GM19452 (cell line): Measurements from ENCODE around the gene ZBTB7C.

Experiments
- ATAC-seq: cut with Tn5 transposase; IDR thresholded peaks from one replicate; pipeline ENCODE4 v1.9.1; 2021; ENCODE audit not compliant: unreplicated experiment

Gene ZBTB7C

GRCh38 chr18:48418539-48419276 lies 9.5 kb upstream of the ZBTB7C start:
- ATAC-seq: no peak

DNA sequence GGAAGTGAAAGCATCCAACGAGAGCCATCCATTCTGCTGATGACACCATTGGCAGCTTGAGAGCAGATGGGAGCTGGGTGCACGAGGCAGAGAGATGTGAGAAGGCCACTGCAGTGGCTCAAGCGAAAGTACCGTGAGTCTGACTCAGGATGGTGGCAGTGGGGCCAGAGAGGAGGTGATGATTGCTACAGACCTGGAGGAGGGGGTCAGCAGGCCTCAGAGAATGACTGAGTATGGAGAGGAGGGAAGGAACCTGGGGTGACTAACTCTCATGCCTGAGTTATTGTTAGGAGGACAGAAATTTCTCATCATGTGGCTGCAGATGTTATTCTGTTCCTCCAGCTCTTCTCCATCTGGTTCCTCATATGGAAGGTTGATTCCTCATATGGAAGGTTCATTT lies 8.8 kb upstream of the ZBTB7C start:
- ATAC-seq: no peak

- ATAC-seq: no peak
Measured at GRCh38 chr18:48413342-48413741, 4.2 kb upstream of the ZBTB7C start.

DNA sequence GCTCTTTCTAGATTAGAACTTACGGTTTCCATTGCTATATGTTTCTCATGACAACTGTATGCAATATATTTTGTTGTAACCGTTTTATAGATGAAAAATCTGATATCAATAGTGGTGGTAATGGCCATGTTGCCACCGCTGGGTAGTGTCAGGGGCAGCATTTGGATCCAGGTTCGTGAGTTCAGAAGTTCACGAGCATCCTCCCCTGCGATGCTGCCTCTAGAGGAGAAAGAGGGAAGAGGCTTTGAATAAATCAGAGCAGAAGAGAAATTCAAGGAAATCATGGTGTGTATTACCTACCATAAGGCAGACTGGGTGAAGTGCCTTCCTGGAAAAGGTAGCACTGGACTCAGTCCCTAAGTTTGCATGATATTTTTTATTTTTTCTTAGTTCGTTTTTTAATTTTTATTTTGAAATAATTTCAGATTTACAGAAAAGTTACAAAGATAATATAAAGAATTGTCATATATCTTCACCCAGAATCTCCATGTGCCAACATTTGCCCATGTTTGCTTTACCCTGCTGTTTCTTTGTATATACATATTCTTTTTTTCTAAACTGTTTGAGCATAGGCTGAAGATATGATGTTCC lies 3.3 kb upstream of the ZBTB7C start:
- no peak for ATAC-seq

DNA sequence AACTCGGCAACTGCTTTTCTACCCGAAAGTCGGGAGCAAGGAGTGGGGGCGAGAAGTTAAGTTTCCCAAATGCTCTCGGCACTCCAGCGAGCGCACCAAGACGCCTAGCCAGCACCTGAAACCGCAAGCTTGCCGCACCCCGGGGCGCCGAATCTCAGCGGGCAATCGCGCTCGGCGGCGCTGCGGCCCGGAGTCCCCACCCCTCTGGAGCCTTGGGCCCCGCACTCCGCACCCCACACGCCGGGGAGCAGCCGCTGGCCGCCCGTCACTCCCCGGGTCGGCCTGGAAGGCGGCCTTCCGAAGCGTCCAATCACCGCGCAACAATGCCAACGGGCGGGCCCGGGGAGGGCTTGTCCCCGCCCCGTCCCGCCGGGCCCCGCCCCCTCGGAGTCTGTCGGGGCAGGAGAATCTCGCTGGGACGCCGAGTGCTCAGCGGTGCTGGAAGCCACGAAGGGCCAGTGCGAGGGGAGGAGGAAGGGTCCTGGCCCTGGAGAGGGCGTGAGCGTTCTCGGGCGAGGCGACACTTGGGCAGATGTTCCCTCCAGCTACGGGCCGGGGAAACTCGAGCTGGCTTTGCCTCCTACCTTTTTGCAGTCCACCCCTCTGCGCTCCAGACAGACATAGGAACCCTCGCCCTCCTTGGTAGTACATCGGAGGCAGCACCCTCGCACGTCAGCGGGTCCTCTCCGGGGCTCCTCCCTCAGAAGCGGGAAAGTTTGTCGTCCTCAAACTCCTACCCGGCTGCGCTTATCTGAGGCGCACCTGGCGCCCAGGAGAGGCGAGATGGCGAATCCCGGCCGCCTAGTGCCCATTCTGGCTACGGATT lies 1.1 kb upstream of the ZBTB7C start:
- ATAC-seq: peak; percentile 97

- peak; percentile 26 for ATAC-seq
Measured at GRCh38 chr18:48409591-48410094, 460 bp upstream of the ZBTB7C start.

- ATAC-seq: no peak
Measured at GRCh38 chr18:48408111-48408726, 964 bp downstream of the ZBTB7C start.

- ATAC-seq: no peak
Measured at GRCh38 chr18:48407358-48407757, 1.8 kb downstream of the ZBTB7C start.

GRCh38 chr18:48405978-48406377 lies 3.2 kb downstream of the ZBTB7C start:
- ATAC-seq: no peak

GRCh38 chr18:48404716-48405507 lies 4.3 kb downstream of the ZBTB7C start:
- no peak for ATAC-seq

DNA sequence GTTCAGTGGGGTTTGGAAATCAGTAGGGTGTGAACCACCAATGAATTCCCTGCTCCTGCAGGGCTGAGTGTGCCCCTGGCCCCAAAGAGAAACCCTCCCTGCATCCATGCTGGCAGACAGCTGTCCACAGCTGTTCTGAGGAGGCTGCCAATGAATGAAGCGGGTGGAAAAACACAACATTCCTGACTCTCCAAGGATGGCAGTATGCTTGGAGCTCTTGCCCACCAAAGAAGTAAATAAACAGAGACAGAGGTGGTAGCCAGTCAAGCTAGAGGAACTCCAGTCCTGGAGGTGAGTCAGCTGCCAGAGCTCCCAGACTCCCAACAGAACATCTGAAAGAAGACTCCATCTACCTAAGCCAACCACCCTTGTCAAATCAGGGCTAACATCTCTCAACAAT lies 6.2 kb downstream of the ZBTB7C start:
- no peak for ATAC-seq

DNA sequence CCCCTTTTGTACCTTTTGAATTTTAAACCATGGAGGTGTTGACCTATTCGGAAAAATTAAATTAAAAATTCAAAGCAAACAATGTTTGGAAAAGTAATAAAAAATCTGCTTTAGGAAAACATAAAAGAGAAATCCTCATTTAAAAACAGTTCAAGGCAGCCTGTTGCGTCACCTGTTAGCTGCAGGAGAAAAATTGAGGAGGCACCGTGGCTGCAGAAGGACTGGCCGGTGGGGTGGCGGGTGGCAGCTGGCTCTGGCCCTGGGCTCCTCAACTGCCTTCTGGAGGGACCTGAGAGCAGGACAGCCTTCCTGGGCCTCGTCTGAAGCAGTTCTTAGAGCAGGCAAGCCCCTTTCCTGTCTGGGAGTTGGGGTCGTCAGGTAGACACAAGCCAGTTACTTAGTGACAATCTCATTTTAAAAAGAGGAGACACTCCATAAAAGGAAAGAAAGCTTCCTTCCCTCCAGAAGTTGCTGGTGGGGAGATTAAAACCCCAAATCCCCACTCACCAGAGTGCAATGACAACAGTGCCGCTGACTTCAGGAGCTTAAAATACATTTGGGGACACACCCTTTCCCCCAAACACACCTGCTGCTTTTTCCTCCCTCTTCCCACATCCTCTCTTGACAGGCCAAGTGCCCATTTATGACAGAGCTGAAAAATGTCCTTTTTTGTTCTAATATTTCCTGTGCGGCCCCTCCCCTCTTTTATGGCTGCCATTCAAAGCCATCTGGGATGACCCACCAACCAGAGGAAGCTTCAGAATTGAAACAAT lies 9.7 kb downstream of the ZBTB7C start:
- ATAC-seq: no peak

DNA sequence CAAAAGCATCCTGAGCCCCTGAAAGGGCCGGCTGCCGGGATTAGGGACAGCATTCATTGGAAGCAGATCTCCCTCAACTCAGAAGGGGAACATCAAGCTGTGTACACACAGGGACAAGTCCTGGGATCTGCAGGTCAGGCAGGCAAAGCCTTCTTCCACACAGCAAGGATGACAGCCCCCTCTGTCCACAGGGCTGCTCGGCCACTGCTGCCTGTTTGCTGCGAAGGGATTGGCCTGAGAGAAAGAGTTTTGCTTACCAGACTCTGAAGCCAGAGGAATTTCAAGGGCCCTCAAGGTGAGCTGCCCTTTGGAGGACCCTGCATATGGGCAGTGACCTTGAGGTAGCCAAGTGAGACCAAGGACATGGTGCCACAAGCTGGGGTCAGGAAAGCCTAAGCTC lies 11.1 kb downstream of the ZBTB7C start:
- ATAC-seq: no peak

- no peak for ATAC-seq
Measured at GRCh38 chr18:48397021-48397420, 12.2 kb downstream of the ZBTB7C start.

DNA sequence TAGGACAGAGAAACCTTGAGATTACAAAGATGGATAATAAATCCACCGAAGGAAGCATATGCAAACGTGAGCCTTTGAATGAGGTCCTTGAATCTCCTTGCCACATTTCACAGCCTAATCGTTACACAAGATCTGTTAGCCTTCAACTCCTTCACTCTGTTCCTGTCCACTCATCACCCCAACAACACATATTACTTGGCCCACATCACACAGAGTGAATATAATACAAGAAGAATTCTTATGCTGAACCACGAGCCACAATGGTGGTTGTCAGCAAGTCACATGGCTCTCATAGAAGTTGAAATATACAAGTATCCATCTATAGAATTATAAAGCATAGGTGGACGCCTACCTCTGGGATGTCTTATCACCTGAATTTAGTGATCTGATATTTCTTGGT lies 12.6 kb downstream of the ZBTB7C start:
- ATAC-seq: no peak

DNA sequence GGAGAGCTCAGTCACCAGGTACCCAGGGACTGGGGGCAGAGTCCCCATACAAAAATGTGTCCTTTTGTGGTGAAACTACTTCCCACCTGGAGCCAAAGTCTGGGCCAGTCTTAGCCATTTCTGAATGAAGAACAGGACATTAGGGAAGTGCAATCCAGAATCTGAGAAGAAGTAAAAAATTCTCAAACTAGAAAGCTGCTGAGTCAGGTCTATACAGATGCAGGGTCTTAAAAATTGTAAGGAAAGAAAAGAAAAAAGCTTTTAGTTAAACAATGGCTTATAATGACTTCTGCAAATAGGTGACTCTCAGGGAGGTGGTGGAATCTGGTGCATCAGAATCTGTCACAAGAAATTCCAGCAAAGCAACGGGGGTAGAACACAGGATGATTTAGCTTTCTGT lies 13.5 kb downstream of the ZBTB7C start:
- ATAC-seq: no peak

DNA sequence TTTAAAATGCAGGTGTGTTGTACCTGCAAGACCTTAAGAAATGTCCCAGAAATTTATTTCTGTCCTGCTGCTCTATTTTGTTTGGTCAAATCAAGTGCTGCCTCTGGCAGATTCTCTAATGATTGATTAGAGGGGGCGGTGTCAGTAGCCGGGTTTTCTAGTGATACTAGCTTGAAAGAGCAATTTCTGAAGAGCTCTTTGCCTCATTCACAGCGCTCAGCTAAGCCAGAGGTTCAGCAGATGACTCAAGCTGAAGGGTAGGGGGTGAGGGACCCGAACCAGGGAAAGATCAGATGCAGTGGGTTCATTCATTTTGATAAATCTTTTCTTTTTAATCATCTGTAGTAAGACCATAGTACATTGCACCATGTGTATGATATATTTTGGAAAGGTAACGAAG lies 15.0 kb downstream of the ZBTB7C start:
- ATAC-seq: no peak

DNA sequence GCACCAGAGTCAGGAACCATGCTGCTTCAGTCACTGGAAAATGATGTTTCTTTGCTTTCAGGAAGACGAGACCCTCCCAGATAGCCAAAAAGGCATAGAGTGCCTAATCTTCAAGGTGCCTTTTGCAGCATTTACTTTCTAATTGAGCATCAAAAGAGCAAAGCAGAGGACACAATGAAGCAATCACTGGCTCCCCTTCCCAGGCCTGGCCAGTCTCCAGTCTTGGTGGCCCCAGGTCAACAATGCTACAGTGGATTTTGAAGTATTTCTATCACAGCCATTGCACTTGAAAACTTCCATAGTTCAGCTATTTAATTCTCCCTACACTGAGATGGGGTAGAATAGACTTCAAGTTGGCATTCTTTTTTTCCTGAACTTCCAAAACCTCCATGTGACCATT lies 15.4 kb downstream of the ZBTB7C start:
- no peak for ATAC-seq

GRCh38 chr18:48393170-48393569 lies 16.0 kb downstream of the ZBTB7C start:
- ATAC-seq: no peak

DNA sequence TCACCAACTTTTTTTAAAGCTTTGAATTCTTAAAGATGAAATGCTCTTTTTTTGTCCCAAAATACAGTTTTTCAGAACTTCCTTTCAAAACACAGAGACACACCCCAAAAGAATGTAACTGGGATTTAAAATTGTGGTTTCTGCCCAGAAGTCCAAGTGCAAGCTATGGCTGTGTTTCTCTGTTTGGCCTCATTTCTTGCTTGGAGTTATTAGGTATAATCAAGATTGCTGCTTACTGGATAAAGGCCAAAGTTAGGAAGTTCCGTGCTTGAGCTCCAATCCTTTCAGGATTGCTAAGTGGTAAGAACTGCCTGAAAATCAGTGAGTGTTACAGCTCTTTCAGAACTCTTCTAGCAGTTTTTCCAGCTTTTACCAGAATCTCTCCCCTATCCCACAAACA lies 16.9 kb downstream of the ZBTB7C start:
- ATAC-seq: no peak
